ENCODE measurements around the gene BABAM1.

- TF ChIP-seq CTCF (IDR thresholded peaks at IDR 0.05) (no peak), POLR2A (IDR thresholded peaks at IDR 0.05) (no peak)
Observed at GRCh38 chr19:17289489-17289888, 22.2 kb downstream of the BABAM1 start.

Measured in ovary (tissue), 3 donors.